ENCODE results near the gene BAIAP3.

The BAIAP3 gene

GRCh38 chr16:1377406-1378010 lies 44.1 kb downstream of the BAIAP3 start:
- ChIA-PET POLR2A (interaction anchor here (0.5 to 1.8 kb wide), 3 partner anchors 8 to 1329 kb away, joined by 3 to 6 read pairs (median 3); partner anchors contain the start of gene UQCC4), CTCF (interaction anchor here (1.6 to 5.4 kb wide), 2 partner anchors 8 to 14 kb away, joined by 6 to 37 read pairs; no protein-coding TSS in a partner anchor)
- no peak for TF ChIP-seq CTCF (IDR thresholded peaks at IDR 0.05; ENCODE audit: insufficient read depth, low read length, missing control alignments)
- DNase-seq (ENCODE audit: low read depth, low spot score) = no peak
- H3K4me3 ChIP-seq (ENCODE audit: low read depth, low read length) = no peak overlapping the region

- no peak for TF ChIP-seq CTCF (IDR thresholded peaks at IDR 0.05; ENCODE audit: insufficient read depth, low read length, missing control alignments)
- CTCF ChIA-PET = interaction anchor here (1.6 to 5.4 kb wide), 2 partner anchors 9 to 15 kb away, joined by 6 to 37 read pairs; no protein-coding TSS in a partner anchor
- POLR2A ChIA-PET = interaction anchor here (0.6 to 1.8 kb wide), 5 partner anchors 9 to 42 kb away, joined by 3 to 6 read pairs (median 3); partner anchors contain the start of gene UQCC4
- no peak for DNase-seq (ENCODE audit: low read depth, low spot score)
- H3K4me3 ChIP-seq (ENCODE audit: low read depth, low read length) = peak overlapping the region; percentile 59
Observed at GRCh38 chr16:1378087-1378803, 44.8 kb downstream of the BAIAP3 start.

- DNase-seq (ENCODE audit: low read depth, low spot score) = peak; percentile 7
- CTCF ChIA-PET = interaction anchor here (1.6 to 5.4 kb wide), 2 partner anchors 10 to 15 kb away, joined by 6 to 37 read pairs; no protein-coding TSS in a partner anchor
- TF ChIP-seq CTCF (IDR thresholded peaks at IDR 0.05; ENCODE audit: insufficient read depth, low read length, missing control alignments) = no peak
- POLR2A ChIA-PET = interaction anchor here (0.6 to 1.8 kb wide), 5 partner anchors 9 to 42 kb away, joined by 3 to 6 read pairs (median 3); partner anchors contain the start of gene UQCC4
- peak overlapping the region; percentile 59 for H3K4me3 ChIP-seq (ENCODE audit: low read depth, low read length)
Observed at GRCh38 chr16:1378804-1379303, 45.4 kb downstream of the BAIAP3 start.

GRCh38 chr16:1379304-1380076 lies 46.0 kb downstream of the BAIAP3 start:
- POLR2A ChIA-PET = interaction anchor here (0.7 to 1.8 kb wide), 4 partner anchors 10 to 41 kb away, joined by 3 to 6 read pairs (median 3); partner anchors contain the start of gene UQCC4
- no peak for TF ChIP-seq CTCF (IDR thresholded peaks at IDR 0.05; ENCODE audit: insufficient read depth, low read length, missing control alignments)
- CTCF ChIA-PET = interaction anchor here (1.5 to 5.4 kb wide), 3 partner anchors 10 to 16 kb away, joined by 4 to 37 read pairs (median 6); no protein-coding TSS in a partner anchor
- DNase-seq (ENCODE audit: low read depth, low spot score) = no peak
- peak overlapping the region; percentile 59 for H3K4me3 ChIP-seq (ENCODE audit: low read depth, low read length)

GRCh38 chr16:1380195-1380594 lies 46.8 kb downstream of the BAIAP3 start:
- CTCF ChIA-PET = interaction anchor here (1.5 to 5.4 kb wide), 2 partner anchors 12 to 17 kb away, joined by 4 to 37 read pairs; no protein-coding TSS in a partner anchor
- H3K4me3 ChIP-seq (ENCODE audit: low read depth, low read length) = no peak overlapping the region
- no peak for TF ChIP-seq CTCF (IDR thresholded peaks at IDR 0.05; ENCODE audit: insufficient read depth, low read length, missing control alignments)
- DNase-seq (ENCODE audit: low read depth, low spot score) = no peak
- POLR2A ChIA-PET = no interaction called here
